Neural progenitor cell (in vitro differentiated cells): ENCODE data around the gene FOXO1.

Experiments
- EZH2phosphoT487 ChIP-seq: fragments of 200-600 bp; sonication (generic); IDR thresholded peaks from 2 replicates; pipeline ENCODE4 v1.6.1; 2017; ENCODE audit warnings: antibody characterized with exemption
- TF ChIP-seq, protein P1 (sequence below): fragments of 200-600 bp; sonication (generic); IDR thresholded peaks from 2 replicates; pipeline ENCODE4 v1.5.1; 2017; ENCODE audit warnings: antibody characterized with exemption, mild to moderate bottlenecking

DNA sequence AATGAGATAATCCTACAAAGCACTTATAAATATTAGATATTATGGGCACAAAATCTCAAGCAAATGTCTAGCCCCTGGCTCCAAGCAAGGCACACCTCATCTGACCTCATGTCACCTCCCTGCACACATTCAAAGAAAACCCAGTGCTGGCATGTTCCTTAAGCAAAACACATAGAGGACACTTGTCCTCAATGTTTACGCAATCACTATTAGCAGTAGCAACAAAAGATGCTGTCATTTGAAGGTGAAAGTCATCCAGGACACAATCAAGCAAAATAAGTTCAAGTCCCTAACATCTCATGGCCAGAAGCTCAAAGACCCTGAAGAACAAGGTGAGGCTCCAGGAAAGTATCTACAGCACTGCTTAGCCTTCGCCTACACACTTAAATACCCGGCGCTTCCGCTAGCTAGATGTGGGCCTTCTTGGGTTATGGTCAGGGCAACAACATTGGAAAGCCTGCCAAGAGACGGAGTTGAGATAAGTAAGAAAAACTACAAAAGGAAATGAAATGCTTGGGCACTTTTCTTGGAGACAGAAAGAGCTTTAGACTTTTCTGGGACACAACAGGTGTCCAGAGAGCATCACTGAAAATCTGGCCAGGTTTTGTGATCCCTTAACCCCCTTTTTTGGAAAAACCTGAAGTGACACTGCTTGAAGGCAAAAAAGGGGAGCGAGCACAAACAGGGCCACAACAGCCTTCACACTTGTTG, 85.7 kb downstream of the FOXO1 start:
- TF ChIP-seq, protein P1, sequence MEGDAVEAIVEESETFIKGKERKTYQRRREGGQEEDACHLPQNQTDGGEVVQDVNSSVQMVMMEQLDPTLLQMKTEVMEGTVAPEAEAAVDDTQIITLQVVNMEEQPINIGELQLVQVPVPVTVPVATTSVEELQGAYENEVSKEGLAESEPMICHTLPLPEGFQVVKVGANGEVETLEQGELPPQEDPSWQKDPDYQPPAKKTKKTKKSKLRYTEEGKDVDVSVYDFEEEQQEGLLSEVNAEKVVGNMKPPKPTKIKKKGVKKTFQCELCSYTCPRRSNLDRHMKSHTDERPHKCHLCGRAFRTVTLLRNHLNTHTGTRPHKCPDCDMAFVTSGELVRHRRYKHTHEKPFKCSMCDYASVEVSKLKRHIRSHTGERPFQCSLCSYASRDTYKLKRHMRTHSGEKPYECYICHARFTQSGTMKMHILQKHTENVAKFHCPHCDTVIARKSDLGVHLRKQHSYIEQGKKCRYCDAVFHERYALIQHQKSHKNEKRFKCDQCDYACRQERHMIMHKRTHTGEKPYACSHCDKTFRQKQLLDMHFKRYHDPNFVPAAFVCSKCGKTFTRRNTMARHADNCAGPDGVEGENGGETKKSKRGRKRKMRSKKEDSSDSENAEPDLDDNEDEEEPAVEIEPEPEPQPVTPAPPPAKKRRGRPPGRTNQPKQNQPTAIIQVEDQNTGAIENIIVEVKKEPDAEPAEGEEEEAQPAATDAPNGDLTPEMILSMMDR = no peak
- TF ChIP-seq EZH2phosphoT487 = no peak
